GM21825 (cell line): ENCODE data around the gene HEATR1.
"Not testable (repeated sequence)": the region's sequence is repeated elsewhere in the genome, so short reads cannot be mapped to it uniquely, and the experiment has no call there.

ENCODE experiments used
- ATAC-seq: cut with Tn5 transposase; IDR thresholded peaks from one replicate; pipeline ENCODE4 v1.9.1; 2021; ENCODE audit warnings: mild to moderate bottlenecking, moderate library complexity; ENCODE audit not compliant: unreplicated experiment

HEATR1 gene

DNA sequence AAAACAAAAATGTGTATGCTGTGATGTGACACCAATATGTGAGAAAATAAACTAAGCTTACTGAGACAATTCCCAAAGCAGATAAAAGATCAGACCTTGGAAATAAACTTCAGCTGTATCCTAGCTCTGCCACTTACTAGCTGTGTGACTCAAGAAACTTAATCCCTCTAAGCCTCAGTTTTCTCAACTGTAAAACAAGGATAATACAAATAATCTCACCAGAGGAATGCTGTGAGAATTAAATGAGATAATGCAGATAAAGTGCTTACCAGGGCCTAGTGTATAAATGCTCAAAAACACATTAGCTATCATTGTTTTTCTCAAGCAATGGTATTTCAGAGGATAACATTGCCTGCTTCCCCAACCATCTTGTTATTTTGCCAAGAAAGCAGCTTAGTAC is 2.1 kb downstream of the HEATR1 start:
- no peak for ATAC-seq

DNA sequence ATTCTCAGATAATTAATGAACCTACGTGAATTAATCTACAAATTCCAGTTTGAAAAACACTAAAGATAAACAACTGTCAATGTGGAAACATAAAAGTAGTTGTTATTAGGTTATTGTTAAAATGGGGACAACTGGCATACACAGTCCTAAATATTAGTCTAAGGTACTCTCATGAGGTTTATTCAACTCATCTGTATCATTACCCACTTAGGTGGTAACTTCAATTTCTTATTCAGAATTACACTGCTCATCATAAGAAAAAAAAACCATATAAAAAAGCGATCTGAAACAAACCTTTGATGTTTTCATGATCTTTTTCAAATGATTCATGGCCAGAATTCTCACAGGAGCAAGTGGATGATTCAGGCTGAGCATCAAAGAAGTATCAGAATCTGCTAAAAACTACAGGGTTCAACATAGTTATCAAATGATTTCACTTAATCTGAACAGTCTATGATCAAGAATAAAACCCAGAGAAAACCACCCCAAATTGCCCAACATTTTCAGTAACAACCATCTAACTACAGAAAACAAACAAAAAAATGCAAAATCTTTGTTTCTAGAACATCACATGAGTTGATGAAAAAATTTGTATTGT is 13.7 kb downstream of the HEATR1 start:
- ATAC-seq, result no peak

DNA sequence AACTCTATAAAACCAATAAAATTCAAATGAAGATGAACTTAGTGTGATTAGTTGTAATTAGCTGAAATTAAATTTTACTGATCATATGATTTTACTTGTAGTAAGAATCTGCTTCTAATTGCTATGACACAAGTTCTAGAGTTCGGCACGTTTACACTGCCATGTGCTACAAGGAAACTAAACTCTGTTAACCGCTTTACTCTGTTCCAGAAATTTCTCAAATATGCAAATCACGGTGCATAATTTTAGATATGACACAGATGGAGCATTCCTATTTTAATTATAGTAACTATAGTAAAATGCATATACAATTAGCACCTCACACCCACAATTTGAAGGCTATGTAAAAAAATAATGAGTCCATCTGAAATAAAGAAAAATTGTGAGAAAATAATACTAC is 14.8 kb downstream of the HEATR1 start:
- ATAC-seq, result no peak

DNA sequence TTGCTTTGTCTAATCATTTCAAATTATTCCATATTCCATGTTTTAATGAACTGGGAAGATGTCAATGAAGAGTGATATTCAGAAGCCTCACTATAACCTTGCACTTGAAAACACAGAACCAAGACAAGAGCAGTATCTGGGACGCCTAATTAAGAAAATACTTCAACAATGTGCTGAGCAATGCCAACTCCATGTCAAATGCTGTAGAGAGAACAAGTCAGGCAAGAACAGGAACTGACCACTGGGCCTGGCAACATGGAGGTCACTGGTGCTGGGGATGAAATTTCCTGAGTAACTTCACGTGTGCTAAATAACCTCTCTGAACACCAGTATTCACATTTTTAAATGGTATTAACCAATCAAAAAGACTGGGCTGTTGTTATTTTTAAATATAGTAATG is 22.8 kb downstream of the HEATR1 start:
- no peak for ATAC-seq

DNA sequence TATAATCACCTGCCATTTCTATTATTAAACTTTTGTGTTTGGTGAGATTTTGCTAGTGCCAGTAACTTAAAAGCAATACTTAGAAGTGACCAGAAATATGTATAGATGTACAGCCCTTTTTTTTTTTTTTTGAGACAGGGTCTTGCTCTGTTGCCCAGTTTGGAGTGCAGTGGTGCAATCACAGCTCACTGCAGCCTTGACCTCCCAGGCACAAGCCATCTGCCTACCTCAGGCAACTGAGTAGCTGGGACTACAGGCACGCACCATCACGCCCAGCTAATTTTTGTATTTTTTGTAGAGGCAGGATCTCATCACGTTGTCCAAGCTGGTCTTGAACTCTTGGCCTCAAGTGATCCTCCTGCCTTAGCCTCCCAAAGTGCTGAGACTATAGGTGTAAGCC is 23.9 kb downstream of the HEATR1 start:
- ATAC-seq, result not testable (repeated sequence)

DNA sequence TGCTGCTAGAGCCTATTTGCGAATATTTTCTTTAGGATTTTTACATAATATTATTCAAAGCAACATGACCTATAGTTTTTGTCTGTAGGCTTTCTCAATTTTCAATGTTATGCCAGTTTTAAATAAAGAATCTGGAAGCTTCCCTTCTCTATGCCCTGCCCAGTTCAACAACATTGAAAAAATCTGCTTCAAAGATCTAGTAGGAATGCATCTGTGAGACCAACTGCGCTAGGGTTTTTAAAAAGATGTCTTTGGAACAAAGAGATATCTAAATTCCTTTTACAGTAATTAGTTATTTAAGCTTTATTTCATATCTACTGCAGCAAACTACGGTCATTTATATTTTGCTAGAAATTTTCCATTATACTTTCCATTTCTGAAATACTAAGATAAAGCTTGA is 25.7 kb downstream of the HEATR1 start:
- ATAC-seq, result no peak

DNA sequence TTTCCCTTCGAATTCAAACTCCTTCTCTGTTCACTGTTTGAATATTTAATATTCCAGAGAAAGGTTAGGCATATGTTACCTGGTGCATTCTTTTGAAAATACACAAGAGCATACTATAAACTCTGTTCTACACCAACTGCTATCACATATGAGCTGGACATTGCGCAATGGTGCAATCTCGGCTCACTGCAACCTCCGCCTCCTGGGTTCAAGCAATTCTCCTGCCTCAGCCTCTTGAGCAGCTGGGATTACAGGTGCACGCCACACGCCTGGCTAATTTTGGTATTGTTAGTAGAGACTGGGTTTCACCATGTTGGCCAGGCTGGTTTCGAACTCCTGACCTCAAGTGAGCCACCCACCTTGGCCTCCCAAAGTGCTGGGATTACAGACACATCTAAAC is 27.3 kb downstream of the HEATR1 start:
- not testable (repeated sequence) for ATAC-seq

DNA sequence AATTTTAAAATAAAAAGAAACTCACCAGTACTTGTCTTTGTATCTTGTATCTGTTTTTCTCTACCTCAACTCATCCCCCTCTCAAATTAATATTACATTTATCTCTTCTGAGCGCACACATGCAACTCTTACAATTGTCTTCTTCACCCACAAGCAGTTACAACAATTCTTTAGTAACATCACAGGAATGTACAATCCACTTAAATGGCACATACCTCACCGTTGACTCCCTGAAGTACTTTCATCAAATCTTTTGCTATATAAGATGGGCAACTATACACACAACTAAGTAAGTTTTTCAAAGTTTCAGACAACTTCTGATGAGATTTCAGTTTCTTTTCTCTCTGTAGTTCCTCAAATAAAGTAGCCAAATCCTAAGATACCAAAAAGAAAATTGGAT is 28.3 kb downstream of the HEATR1 start:
- ATAC-seq, result no peak

DNA sequence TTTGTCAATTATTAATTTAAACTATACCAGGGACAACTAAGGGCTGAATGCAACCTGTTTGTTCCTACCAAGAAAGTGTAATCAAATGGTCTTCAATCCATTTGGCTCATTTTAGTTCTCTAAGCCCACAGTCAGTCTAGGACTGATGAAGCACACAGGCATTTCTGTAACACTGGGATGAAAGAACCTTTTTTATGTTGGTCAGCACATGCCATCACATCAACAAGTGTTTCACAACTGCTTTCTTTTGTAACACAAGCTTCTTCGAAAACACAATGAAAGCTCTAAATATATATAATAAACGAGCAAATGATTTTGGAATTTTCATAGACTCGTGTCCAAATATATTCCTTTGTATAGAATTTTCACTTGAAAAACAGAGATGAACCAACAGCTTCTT is 28.8 kb downstream of the HEATR1 start:
- no peak for ATAC-seq

DNA sequence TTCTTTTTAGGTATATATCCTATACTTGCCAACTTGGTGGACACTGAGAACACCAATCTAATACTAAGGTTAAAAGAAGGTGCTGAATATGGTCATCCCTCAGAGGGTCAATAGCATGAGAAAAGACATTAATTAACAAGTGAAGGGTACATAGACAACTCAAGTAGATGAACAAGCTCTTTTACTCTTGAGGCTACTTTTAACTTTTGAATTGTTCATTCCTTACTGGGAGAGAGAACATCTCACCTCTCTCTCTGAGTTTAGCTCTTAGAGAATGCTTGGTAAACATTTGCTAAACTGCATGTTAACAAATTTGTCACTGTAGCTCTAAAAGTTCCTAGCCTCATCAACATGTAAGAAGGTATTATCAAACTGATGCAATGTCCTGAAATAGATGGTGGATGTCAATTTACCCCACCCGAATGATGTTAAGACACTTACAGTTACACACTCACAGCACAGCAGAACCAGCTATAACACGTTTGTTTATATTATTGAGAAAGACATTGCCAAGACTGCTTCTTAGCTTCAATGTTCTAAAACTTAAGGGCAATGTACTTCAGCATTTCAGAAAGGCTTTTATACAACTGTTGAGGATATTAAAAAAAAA is 35.9 kb downstream of the HEATR1 start:
- no peak for ATAC-seq

DNA sequence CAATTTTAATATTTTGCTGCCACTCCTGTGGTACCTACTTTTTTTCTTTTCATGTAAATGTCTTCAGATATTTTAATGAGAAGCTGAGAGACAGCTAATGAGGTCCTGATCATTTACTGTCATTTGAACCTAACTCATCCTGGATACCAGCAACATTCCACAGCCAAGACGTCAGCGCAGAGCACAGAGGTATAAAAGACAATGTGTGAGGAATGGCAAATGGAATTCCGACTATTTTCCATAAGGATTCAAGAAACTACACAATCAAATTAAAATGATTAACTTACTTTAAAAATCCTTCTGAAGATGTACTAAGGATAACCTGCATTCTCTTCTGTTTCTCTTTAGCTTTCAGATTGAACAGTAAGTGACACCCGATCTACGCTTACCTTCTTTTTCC is 38.8 kb downstream of the HEATR1 start:
- ATAC-seq, result no peak

DNA sequence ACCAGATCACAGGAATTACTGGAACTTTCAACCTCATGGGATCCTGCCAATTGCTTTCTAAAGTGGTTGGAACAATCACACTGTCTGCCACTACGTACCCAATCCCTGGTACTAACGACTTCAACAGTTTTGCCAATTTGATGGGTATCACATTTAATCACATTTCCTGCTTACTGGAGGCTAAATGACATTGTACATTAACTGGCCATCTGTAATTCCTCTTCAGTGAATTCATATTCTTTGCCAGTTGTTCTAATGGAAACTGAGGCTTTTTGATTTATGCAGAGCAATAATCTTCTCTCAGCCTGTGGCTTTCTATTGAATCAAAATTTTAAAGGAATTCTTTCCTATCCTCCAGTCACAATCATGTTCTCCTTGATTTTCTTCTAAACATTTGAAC is 42.3 kb downstream of the HEATR1 start:
- no peak for ATAC-seq

DNA sequence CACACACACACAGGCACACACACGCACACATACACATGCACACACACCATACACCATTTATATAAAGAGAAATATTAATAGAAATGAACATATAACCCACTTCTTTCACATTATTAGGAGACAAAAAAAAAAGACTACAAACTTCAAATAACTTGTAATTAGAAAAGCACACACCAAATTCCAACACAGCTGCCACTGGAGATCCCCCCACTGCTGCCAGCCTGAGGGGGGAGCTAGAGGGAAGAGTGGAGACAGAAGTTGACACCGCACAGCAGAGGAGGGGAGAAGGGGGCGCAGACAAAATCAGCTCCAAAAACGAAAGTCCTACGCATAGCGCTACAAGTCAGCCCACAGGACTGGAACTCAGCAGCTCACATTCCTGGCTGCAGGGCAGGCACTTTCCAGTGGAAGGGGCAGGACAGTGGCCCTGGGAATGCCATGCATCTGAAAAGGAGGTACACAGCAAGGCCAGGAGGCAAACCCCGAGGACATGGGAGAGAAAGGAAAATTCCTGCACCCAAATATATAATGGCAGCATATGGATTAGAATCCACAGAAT is 44.0 kb downstream of the HEATR1 start:
- no peak for ATAC-seq

DNA sequence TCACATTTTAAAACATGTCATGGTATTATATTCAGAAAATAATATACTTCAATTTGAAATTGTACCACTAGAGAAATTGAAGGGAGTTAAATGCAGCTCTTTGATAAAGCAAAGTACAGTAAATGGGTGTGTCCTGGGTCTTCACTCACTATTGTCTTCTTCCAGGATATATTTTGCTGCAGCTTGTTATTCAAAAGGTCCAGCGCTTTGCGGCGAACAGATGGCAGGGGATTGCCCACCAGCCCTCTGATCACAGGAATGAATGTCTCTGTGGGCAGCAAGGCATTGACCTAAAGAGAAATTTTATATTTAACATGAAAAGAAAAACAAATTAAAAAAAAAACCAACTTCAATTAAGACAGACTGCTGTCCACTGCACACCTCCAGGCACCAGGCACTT is 45.5 kb downstream of the HEATR1 start:
- no peak for ATAC-seq

DNA sequence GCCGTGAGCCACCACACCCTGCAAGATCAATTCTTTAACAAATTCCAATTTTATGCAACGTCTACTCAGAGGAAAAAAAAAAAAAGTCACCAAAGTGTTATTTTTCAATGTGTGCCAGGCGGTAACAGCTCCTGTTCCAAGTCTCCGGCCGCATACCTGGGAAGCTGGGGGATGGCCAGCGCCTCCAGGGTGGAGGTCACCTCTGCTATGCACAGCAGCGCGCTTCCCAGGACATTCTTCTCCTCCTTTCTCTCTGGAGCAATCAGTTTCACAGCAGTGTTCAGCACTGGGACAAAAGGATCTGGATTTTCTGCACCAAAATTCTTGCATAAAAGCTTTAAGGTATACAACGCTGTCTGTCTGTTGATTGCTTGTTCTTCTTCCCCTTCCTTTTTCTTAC is 46.2 kb downstream of the HEATR1 start:
- ATAC-seq, result no peak

DNA sequence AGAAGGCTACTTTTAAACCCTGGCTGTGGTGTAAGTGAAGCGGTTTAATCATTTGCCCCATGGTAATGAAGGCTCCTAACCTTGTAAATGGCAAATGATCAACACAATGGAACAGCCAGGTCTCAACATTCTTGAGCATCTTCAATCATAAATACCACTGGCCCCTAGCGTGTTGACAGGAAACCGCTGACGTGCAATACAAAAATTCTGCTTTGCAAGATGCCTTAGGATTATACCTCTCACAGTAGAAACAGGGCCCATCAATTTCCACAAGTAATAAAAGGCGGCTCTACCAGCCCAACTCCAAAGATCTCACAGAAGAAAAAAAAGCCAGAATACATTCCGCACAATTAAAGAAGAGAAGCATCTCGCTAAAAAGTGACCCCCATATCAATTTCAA is 47.7 kb downstream of the HEATR1 start:
- ATAC-seq, result no peak

DNA sequence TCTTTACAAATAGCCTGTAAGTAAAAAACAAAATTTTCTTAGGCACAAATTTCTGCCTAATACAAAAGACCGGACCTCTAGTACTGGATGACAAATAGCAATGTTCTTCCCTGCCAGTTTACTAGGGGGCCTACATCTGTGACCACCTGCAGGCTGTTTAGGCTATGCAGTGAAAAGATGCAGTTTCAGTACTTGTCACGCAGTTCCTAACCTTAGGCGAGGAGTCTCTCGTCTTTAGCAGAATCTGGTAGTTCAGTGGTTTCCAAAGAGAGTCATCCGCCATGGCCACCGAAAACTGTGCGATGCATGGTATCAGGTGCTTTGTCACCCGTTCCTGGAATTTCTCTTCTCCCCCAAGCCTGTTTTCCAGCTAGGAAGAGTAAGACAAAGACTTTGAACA is 50.9 kb downstream of the HEATR1 start:
- ATAC-seq, result no peak

DNA sequence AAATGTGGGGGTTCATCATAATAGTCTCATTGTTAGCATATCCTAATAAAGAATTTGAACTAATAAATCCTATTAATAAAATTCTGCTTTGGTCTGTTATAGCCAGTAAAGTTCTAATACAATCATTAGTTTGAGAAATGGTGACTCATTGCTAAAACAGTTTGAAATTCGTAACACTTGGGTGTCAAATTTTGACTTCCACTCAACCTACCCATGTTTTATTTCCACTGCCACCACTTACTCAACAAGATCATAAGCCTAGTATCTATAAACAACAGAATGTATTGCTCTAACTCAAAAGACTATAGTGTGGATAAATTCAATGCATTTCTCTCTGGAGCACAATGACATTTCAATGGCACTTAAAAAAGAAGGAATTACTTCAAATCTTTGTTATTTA is 51.4 kb downstream of the HEATR1 start:
- no peak for ATAC-seq

DNA sequence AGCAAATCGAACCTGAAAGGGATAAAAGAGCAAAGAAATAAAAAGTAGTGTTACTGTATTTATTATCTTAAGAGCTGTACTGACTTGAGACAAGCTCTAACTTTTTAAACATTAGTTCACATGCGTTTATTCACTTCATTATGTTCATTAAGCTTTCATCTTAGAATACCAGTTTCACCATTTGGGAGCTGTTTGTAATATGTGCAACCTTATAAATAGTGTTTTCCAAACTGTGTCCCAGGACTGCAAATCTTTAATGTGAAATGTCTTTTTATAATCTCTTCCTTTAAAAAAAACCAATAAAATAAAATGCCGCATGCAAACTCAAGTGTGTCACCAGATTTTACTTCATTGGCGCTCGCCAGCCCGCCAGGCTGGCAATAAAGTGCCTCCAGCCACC is 52.2 kb downstream of the HEATR1 start:
- no peak for ATAC-seq

DNA sequence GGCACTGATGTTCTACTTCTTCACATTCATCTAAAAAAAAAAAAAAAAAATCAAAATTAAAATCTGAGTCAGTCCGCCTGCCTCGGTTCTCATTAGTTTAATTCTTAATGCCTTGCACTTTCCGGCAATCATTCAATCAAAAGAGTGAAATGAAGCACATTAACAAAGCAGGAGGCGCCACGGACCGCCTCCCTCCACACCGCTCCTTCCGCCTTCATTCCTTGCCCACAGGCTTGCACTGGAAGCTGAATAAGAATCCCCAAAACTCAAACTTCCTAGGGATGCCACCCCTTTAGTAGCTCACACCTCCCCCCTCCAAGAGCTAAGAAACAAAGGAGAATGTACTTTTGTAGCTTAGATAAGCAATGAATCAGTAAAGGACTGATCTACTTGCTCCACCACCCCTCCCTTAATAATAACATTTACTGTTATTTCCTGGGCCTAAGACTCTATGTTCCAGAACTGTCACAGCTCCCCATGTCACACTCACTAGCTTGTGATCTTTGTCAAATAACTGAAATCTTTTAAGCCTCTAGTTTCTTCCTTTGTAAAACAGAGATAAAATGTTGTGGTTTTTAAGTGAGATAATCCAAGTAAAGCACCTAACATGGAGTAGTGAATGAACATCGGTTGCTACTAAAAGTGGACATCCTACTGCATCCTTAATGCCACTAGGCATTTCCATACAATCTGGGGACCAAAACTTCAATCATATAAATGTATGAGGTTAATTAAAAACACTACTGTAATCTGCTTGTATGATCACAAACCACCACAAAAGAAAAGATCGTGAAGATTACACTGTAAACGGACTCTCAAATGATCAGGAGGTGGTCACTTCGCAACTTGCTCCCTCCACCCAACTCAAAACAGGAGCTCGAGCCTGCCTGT is 53.1 kb downstream of the HEATR1 start:
- no peak for ATAC-seq

DNA sequence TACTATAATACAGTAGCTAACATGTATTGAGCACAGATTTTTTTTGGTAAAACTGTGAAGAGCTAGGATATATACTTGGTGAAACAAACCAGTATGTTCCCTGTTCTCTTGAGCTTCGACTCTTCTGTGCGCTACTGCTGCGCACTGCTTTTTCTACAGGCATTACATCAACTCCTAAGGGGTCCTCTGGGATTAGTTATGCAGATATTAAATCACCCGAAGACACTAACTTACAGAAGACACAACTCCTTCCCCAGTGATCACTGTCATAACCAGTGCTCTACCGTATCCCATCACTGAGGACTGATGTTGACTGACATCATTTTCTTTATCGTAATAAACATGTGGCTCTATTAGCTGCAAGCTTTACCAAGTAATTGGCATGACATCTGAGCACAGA is 55.9 kb downstream of the HEATR1 start:
- ATAC-seq, result no peak

DNA sequence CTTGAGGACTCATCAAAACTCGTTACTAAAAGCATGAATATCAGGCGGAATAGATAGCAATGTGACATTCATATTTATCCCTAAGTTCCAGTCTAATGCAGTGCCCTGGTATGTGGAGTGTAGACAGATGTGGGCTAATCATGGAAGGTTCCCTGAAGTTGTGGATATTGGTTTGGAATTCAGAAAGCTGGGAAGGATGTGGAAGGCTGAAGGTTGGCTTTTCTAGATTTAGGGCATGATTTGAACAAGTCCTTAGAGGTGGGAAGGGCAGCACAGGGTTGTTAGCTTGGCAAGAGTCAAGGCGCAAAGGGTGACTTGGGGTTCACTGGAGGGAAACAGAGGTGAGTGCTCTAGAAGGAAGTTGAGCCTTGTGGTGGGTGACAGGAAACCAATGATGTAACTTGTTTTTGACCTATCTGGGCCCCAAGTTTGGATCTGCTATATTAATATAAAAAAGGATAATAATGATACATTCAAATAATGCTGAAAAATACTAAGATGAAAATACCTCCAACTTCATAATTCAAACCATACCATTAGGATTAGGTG is 58.6 kb downstream of the HEATR1 start:
- ATAC-seq, result no peak
